Stimulated activated CD8-positive, alpha-beta memory T cell treated with anti-CD3 and anti-CD28 coated beads, Interleukin-4, amount 100 ng/mL, for 1 hour (primary cell): Measurements from ENCODE around the gene DNAJC1.
"Not testable (repeated sequence)": the region's sequence is repeated elsewhere in the genome, so short reads cannot be mapped to it uniquely, and the experiment has no call there.

Experiments
- DNase-seq, 2 donors: peaks; one replicate each; pipeline ENCODE4 v3.0.0-alpha.2; 2020; ENCODE audit warnings: low read depth in 2 of 2, low spot score in 1 of 2

DNAJC1 gene

DNA sequence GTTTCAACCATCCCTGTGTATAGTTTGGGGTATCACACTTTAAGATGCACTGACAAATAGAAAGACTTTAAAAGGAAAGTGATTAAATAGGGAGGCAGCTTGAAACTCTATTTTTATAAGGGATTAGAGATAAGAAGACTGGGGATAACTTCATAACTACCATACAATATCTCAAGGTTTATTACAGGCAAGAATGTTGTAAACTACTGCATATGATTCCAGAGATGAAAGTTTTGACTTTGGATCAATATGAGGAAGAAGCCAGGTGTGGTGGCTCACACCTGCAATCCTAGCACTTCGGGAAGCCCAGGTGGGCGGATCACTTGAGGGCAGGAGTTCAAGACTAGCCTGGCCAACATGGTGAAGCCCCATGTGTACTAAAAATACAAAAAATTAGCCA is 96.1 kb downstream of the DNAJC1 start:
- DNase-seq: no peak

DNA sequence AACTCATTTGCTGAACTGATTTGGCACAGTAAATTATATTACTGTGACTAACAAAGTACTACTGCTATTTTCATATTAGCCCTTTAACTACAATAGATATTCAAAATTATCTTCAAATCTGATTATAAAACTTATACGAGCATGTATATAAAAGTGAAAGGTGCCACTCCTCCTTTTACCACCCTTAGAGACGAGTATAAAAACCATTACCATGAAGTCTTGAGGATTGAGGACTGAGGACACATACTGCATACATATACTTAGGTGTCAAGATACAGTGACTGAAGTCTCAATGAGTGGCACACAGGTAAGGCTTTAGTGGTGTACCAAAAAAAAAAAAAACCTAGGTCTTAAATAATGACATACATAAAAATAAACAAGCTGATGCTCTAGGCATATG is 98.6 kb downstream of the DNAJC1 start:
- no peak for DNase-seq

DNA sequence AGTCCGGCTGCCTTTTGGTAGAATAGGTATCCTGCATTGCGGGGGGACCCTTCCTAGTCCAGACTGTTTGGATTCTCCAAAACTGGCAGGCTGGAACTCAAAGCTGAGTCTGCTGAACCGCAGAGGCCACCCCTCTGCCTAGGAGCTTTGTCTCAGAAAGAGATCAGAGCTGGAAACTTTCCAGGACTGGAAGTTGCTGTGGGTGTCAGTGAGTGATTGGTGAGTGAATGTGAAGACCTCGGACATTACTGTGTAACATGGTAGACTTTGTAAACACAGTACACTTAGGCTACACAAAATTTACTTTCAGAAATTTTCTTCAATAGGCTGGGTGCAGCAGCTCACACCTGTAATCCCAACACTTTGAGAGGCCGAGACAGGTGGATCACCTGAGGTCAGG is 103.8 kb downstream of the DNAJC1 start:
- DNase-seq: no peak

DNA sequence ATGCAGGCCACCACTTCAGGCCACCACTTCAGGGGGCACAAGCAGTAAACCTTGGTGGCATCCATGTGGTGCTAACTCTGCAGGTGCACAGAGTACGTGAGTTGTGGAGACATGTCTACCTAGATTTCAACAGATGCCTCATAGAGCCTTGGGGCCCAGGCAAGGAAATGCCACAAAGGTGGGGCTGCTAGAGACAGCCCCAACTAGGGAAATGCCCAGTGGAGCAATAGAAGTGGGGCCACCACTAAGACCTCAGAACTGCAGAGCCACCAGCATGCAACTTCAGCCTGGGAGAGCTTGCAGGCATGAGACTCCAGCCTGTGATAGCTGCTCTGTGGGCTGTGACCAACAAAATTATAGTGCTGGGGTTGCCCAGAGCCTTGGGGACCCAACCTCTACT is 107.6 kb downstream of the DNAJC1 start:
- no peak for DNase-seq

DNA sequence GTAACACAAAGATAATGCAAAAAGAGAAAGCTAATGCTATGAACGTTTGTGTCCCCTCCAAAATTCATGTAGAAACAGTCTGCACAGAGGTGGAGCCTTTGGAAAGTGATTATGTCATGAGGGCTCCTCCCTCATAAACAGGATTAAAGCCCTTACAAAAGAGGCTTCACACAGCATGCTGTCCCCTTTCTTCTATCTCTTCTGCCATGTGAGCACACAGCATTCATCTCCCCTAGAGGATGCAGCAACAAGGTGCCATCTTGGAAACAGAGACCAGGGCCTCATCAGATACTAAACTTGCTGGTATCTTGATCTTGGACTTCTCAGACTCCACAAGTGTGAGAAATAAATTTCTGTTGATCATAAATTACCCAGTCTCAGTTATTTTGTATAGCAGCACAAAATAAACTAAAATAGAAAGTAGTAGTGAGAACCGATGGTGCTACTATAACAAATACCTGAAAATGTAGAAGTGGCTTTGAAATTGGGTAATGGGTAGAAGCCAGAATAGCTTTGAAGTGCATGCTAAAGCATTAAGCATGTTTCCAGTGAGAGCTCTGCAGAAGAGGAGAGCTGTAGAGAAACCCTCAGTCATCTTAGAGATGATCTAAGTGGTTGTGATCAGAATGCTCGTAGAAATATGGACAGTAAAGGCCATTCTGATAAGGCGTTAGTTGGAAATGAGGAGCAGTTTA is 108.7 kb downstream of the DNAJC1 start:
- DNase-seq: no peak

DNA sequence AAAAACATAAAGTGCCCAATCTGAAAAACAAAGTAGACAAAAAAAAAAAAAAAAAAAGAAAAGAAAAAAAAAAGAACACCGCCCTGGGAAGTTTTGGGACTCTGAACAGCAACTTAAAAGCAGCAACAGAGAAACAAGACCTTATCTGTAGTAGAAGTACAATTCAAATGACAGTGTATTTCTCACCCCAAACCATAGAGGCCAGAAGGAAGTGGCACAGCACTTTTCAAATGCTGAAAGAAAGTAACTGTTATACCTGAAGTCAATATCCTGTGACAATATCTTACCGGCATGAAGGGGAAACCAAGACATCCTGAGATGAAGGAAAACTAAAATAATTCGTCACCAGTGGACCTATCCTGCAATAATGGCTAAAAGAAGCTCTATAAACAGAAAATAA is 112.1 kb downstream of the DNAJC1 start:
- DNase-seq: no peak

DNA sequence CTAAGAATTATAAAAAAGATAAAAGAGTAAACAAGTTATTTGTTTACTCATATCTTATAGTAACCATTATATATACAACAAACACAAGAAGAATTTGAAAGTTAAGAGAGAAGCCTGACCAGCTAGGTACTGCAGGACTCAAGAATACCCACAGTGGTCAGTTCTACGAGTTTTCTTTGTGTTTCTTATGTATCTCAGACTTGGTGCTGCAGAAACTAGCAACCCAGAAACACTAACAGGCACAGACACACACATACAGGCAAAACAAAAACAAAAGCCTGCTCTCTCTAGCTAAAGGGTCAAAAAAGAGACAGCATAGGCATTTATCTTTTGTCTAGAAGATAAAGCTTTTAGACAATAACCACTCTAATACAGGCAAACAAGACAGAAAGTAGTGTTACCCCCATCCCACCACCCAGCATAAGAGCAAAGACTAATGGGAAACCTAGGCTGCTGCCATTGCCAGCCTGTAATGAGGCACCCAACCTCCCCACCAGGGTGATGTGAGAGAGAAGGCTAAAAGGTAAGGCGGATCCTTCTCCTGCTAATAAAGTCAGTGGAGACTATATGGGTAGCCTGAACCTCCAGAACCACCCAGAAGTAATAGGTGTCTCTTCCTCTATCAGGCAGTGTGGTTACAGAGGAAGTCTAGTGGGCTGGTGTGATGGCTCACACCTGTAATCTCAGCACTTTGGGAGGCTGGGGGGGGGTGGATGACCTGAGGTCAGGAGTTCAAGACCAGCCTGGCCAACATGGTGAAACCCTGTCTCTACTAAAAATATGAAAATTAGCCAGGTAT is 113.9 kb downstream of the DNAJC1 start:
- DNase-seq: no peak

DNA sequence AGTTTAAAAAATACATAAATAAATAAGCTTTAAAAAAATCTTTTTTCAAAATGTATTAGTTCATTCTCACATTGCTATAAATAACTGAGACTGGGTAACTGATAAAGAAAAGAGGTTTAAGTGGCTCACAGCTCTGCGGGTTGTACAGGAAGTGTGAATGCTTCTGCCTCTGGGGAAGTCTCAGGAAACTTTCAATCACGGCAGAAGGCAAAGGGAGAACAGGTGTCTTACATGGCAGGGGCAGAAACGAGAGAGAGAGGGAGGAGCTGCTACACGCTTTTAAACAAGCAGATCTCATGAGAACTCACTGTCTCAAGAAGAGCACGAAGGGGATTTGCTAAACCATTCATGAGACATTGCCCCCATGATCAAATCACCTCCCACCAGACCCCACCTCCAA is 114.6 kb downstream of the DNAJC1 start:
- DNase-seq: no peak

DNA sequence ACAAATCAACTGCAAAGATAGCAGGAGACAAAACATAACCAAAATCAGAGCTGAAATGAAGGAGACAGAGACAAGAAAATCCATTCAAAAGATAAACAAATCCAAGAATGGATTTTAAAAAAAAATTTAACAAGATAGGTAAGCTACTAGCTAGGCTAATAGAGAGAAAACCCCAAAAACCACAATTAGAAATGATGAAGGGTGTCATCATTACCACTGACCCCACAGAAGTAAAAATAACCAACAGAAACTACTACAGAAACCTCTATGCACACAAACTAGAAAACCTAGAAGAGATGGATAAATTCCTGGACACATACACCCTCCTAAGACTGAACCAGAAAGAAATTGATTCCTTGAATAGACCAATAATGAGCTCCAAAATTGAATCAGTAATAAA is 117.6 kb downstream of the DNAJC1 start:
- DNase-seq: no peak

DNA sequence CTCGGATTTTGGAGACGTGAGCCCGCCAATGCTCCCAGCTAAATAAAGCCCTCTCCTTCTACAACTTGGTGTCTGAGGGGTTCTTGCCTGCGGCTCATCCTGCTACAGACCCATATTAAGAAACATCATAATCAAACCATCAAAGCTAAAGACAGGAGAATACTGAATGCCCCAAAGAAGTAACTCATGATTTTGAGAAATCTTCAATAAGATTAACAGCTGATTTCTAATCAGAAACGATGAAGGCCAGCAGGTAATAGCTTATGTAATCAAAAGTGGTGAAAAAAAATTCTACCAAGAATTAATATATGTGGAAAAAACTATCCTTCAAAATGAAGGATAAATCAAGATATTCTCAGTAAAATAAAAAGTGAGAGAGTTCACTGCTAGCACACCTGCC is 130.3 kb downstream of the DNAJC1 start:
- no peak for DNase-seq

DNA sequence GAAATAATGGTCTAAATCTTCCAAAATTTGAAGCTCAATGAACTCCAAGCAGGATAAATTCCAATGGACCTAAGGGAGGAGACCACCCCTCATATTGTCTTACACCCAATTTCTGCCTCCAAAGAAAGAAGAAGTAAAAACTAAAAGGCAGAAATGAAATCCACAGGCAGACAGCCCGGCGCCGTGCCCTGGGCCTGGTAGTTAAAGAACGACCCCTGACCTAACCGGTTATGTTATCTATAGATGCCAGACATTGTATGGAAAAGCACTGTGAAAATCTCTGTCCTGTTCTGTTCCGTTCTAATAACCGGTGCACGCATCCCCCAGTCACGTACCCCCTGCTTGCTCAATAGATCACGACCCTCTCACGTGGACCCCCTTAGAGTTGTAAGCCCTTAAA is 130.8 kb downstream of the DNAJC1 start:
- not testable (repeated sequence) for DNase-seq

DNA sequence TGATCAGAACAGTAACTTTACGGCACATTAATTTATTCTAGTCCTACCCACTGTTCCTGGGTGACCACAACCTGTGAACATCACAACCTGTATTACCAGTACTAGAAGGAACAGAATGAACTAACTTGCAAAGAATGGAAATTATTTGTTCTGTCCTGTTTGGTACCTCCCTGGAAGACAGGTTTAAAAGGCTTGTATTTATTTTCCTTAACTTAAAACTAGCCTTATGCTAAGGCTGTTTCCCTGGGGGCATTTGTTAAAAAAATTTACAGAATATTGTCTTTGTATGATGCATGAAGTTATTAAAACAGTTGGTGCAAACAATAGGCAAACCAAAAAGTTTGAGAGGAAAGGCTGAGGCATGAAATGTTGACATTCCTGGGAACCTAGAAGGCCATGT is 132.7 kb downstream of the DNAJC1 start:
- DNase-seq: no peak

DNA sequence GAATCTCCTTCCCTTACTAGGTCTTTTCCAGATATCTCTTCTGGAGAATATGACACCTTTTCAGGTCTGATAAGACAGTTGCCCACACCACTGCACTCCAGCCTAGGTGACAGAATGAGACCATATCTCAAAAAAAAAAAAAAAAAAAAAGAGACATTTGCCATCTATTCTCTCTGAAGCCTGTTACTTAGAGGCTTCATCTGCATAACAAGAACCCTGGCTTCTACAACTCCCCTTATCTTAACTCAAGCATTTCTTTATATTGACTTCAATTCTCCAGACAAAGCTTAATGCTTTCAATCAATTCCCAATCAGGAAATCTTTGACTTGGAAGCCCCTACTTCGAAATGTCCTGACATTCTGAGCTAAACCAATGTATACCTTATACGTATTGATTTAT is 134.4 kb downstream of the DNAJC1 start:
- not testable (repeated sequence) for DNase-seq

DNA sequence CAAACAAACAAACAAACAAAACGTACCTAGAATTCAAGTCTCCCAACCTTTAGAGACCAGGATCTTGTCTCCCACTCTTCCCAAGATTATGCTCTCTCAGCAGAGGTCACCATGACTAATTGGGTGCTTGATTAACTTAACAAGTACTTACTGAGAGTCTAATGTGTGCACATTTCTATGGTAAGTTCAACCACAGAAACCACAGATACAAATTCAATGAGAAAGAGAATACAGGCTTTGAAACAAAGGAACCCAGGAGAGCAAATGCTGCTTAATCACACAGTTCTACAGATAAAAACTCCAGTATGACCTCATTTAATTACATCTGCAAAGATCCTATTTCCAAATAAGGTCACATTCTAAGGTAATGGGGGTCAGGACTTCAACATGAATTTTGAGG is 142.8 kb downstream of the DNAJC1 start:
- no peak for DNase-seq

DNA sequence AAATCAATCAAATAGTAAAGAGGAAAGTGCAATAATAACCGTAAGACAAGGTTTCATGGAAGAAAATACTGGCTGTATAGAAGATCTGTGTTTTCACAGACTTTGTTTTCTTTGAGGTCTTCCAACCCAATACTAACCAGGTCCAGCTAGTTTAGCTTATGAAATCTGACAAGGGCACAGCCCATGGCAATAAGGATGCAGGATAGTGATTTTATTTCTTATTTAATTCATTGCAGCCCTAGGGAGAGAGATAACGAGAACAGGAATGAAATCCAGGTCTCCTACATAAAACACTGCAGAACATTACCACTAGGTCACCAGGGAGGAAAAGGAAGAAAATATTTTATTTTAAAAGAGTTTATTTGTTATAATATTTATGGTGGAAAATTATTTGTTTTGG is 145.1 kb downstream of the DNAJC1 start:
- DNase-seq: no peak

DNA sequence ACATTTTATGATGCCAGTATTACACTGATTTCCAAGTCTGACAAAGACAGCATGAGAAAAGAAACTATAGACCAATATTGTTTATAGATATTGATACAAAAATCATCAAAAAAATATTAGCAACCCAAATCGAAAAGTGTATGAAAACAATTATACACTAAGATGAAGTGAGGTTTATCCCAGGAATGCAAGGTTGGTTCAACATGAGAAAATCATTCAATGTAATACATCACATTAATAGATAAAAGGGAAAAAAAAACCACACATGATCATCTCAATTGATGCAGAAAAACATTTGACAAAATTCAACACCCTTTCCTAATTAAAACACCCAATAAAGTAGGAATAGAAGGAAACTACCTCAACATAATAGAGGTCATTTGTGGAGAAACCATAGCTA is 153.9 kb downstream of the DNAJC1 start:
- no peak for DNase-seq

DNA sequence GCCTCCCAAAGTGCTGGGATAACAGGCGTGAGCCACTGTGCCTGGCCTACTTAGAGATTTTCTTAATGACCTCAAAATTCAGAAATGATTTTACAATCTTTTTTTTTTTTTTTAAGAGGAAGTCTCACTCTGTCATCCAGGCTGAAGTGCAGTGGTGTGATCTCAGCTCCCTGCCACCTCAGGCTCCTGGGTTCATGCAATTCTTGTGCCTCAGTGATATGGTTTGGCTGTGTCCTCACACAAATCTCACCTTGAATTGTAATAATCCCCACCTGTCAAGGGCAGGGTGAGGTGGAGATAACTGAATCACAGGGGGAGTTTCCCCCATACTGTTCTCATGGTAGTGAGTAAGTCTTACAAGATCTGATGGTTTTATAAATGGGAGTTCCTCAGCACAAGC is 159.9 kb downstream of the DNAJC1 start:
- DNase-seq: no peak

DNA sequence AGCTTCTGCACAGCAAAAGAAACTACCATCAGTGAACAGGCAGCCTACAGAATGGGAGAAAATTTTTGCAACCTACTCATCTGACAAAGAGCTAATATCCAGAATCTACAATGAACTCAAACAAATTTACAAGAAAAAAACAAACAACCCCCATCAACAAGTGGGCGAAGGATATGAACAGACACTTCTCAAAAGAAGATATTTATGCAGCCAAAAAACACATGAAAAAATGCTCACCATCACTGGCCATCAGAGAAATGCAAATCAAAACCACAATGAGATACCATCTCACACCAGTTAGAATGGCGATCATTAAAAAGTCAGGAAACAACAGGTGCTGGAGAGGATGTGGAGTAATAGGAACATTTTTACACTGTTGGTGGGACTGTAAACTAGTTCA is 162.3 kb downstream of the DNAJC1 start:
- not testable (repeated sequence) for DNase-seq

DNA sequence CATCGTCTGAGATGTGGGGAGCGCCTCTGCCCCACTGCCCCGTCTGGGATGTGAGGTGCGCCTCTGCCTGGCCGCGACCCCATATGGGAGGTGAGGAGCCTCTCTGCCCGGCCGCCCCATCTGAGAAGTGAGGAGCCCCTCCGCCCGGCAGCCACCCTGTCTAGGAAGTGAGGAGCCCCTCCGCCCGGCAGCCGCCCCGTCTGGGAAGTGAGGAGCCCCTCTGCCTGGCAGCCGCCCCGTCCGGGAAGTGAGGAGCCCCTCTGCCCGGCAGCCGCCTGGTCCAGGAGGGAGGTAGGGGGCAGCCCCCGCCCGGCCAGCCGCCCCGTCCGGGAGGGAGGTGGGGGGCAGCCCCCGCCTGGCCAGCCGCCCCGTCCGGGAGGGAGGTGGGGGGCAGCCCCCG is 166.0 kb downstream of the DNAJC1 start:
- DNase-seq: not testable (repeated sequence)

DNA sequence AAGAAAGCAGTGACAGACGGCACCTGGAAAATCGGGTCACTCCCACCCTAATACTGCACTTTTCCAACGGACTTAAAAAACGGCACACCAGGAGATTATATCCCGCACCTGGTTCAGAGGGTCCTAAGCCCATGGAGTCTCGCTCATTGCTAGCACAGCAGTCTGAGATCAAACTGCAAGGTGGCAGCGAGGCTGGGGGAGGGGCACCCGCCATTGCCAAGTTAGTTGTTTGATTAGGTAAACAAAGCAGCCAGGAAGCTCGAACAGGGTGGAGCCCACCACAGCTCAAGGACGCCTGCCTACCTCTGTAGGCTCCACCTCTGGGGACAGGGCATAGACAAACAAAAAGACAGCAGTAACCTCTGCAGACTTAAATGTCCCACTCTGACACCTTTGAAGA is 169.0 kb downstream of the DNAJC1 start:
- DNase-seq: not testable (repeated sequence)

DNA sequence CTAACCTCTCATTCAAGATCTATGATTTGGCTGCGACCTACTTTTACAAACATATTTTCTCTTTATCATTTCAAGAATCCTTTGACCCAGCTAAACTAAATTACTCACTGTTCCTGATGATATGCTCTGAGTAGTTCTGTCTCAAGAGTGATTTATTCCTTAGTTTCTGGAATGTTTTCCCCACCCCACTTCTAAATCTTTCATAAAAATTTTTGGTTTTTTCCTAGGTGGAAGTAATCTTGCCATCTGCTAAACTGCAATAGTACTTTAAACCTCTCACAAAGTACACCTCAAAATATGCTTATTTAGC is 170.8 kb downstream of the DNAJC1 start:
- DNase-seq: no peak

DNA sequence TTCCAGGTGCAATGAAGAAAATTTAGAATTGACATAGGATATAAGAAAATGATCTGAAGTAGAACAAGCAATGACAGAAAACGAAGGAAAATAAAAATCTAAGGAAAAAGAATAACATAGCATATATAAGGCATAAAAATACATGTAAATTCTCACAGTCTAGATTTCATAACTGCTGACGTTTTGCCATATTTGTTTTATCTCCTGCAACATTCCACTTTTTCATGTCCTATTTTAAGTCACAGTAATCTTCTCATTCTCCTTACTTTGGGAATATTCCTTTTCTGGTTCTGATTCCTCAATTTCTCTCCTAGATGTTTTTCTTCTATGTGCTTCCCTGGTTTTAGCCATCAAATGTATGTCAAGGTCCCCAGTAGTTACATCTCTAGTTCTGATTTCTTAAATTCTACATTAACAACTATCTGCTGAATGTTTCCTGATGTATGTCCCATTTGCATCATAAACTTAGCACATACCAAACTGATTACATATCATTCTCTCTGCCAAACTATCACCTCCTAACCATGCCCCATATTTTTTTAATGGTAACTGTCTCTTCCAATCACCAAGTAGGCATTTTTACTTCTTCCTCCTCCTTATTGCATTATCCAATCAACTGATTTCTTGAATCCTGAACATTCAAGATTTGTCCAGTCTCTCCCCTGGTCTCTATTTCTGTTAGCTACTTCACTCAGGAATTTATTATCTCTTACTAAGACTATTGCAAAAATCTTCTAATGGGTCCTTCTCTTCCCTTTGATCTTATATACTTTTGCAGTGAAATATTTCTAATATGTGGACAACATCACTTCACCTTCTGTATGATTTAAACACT is 171.3 kb downstream of the DNAJC1 start:
- no peak for DNase-seq
